Measurements from ENCODE around the gene PFDN1.

Gene PFDN1

DNA sequence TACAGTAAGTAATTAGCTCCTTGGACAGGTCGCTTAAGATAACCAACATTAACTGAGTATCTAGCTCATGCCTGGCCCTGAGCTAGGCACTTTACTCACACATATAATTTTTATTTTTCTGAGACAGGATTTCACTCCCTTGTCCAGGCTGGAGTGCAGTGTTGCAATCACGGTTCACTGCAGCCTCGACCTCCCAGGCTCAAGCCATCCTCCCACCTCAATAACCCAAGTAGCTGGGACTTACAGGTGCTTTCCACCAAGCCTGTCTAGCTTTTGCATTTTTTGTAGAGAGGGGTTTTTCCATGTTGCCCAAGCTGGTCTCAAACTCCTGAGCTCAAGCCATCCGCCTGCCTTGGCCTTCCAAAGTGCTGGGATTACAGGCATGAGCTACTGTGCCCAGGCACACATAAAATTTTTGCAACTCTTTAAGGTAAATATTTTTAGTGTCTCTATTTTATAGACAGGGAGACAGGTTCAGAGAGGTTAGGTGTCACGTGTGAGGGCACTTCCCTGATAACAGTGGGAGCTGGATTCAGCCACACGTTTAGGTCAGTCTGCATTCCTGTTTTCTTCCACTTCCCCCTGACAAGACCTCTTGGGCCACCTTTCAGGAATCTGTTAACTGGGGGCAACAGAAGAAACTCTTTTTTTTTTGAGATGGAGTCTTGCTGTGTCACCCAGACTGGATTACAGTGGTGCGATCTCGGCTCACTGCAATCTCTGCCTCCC is 25.3 kb upstream of the PFDN1 start:
- no peak for DNase-seq

GRCh38 chr5:140327589-140327988 is 24.7 kb upstream of the PFDN1 start:
- DNase-seq, result no peak

DNA sequence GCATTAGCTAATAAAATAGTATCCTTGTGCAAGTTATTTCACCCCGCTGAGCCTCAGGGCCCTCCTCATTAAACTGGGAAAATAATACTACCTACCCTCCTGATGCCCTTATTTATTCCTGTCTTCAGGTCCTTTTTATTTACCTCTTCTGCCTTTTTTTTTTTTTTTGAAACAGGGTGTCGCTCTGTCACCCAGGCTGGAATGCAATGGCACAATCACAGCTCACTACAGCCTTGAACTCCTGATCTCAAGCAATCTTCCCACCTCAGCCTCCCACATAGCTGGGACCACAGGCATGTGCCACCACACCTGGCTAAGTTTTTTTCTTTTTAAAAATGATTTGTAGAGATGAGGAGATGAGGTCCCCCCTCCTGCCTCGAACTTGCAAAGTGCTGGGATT is 22.6 kb upstream of the PFDN1 start:
- DNase-seq, result no peak

- DNase-seq, result no peak
Observed at GRCh38 chr5:140324617-140325241, 21.8 kb upstream of the PFDN1 start.

DNA sequence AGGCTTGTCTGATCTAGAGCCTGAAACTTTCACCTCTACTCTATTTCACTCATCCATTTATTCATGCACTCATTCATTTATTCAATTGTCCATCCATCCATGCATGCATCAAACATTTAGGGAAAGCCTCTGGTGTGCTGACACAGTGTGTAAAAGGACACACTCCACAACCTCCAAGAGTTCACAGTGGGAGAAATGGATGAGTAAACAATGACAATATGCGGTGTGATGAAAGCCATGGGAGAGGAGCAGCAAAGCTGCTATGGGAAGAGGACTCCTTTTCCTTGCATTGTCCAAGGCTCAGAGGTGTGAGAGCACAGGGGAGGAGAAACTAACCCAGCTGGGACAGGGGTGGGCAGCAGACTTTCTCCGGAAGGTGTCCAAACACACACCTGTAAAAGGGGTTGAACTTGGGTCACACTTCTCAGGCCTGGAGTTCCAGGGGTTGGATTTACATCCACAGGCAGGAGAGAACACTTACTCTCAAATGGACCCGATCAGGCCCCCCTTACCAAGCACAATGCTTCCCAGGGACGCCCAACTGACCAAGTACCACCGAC is 21.2 kb upstream of the PFDN1 start:
- DNase-seq, result no peak

DNA sequence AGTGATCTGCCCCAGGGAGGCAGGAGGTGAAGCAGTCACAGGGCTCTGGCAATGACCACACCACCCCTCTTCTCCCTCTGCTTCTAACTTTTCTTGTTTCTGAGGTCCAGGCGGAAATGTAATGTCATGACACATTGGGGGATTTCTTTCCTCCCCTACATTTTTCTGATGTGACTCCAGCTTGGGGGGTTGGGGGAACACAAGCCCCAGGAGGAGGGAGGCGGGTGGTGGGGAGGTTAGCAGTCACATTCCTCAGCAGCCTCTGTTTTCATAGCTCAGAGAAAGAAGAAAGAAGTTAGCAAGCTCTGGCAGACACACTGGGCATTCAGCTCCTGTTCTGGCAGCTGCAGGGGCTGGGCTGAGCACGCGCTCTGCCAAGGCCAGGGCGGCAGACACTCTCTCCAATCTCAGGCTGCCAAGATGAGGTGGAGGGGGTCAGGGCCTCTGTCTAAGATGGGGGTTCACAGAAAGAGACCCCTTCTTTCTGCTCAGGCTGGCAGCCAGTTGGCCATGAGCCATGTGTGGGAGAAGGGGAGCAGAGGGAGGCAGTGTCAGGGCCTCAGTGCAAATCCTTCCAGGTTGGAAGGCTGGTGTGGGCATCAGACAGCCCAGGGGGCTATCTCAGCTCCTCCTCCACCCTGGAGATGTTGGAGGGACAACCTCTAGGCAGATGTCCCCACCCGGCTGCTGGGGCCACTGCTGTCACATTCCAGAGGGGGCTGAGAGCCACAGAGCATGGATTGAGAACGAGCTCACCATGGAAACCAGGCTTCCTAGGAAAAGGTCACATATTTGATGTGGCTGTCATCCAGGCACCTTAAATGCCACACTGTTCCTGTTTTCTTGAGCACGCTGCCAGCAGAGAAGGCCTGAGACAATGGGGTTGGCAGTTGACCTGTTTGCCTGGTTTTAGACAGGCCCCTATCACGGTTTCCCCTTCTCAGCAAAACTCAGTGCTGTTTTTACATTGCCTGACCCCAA is 20.1 kb upstream of the PFDN1 start:
- DNase-seq, result no peak

- no peak for DNase-seq
Observed at GRCh38 chr5:140321796-140322195, 18.9 kb upstream of the PFDN1 start.

DNA sequence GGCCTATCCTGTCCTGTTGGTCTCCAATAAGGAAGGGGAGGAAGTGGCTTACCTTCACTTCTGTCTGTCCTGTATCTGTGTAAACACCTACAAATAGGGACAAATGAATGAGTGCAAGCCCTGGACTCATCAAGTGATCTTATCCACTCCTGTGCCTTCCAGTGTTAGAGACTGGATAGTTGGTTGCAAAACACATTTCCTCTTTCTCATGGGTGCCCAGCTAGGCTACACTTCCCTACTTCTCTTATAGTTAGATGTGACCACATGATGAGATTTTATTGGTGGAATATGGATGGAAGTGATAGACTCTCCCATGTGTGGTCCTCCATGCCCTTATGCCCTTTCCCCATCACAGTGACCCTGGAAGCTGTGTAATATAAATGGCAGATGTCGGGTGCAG is 16.9 kb upstream of the PFDN1 start:
- DNase-seq, result no peak

DNA sequence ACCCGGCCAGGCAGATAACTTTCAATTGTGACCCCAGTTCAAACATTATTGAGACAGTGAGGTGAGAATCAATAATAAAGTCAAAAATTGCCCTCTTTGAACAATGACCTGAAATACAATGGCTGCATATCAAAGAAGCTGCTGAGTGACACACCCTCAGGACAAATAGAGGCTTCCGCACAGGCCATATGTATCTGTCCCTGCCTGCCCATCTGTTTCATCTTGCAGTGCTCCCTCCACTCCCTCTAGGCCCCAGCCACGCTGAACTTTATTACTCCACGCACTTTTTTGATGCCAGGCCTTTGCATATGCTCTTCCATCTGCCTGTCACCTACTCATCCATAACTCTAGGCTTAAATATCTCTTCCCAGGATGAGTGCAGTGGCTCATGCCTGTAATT is 15.9 kb upstream of the PFDN1 start:
- DNase-seq, result no peak

DNA sequence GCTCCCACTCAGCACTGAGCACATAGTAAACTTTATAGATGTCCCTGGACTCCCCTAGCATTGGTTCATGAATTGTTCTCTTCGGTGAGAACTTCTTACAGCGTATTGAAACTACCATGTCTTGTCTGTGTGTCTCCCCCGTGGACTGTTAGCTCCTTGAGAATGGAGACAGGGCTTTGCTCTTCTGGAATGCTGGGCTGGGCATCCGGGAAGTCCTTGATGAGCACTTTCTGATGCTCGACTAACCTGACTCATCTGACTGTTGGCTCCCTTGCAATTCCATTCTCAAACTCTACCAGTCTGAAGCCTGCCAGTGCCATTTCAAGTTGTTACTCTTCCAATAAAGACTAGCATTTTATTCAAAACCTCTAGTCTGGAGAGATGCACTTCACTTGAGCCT is 15.0 kb upstream of the PFDN1 start:
- DNase-seq, result no peak

DNA sequence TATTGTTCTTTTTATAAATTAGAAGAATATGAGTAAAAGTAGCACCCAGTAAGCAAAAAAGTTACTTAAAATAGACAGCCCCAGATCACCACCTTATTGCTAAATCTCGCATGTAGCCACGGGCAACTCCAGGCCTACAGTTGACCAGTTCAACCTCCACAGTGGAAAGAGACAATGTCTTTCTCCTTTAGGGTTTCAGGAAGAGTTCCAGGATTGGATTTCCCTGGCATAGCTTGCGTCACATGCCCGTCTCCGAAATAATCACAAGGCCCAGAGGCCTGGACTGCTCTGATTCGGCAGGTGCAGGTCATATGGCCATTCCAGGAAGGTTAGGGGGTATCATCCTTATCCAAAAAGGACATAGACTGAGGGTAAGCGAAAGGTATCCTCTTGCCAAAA is 9.9 kb upstream of the PFDN1 start:
- no peak for DNase-seq

DNA sequence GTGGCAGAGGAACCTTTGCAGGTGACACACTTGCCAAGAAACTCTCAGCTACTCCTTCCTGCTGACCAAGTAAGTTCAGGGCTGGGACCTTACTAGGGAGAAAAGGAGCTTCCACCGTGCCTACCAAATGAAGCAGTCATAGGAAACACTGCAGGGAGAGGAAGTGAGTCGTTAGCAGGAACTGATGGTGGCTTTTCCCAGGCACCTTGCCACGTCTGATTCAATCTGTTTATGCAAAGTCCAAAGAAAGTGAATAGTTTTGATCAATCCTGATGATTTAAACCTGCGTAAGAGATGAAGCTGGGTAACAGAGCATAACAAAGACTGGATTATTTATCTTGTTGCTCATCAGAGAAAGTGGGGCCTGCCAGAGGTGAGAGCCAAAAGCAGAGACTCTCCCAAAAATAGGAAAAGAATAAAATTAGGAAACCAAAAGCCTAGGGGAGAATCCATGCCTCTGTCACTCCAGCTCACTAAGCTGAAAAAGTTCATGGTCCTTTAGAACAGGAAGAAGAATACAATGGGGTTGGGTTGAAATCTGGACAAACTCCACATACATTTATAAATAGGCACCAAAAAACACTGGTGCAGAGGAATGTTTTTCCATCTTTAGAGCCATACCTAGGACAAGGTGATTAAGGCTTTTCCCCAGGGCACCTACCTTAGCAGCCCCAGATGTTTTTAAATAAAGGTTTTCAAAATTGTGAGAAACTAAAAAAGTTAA is 9.3 kb upstream of the PFDN1 start:
- DNase-seq, result no peak

GRCh38 chr5:140311011-140311467 is 8.1 kb upstream of the PFDN1 start:
- DNase-seq, result no peak

- no peak for DNase-seq
Observed at GRCh38 chr5:140310434-140310833, 7.5 kb upstream of the PFDN1 start.

DNA sequence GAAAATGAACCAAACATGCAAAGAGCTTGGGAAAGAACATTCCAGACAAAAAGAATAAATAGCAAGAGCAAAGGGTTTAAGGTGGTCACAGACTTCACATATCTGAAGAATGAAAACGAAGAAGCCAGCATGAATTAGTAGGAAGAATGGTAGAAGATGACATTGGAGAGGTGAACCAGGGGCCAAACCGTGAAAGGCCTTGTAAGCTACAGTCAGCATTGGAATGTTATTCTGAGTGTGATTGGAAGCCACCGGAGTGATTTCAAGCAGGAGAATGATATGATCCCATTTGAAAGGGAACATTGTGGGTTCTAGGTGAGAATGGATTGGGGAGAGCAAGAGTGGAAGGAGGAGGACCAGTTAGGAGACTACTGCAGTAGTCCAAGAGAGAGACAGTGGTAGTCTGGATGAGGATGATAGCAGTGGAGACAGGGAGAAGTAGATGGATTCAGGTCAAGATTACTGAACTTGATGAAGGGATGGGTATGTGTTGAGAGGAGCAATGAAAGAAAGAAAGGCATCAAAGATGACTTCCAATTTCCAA is 6.9 kb upstream of the PFDN1 start:
- DNase-seq, result no peak

DNA sequence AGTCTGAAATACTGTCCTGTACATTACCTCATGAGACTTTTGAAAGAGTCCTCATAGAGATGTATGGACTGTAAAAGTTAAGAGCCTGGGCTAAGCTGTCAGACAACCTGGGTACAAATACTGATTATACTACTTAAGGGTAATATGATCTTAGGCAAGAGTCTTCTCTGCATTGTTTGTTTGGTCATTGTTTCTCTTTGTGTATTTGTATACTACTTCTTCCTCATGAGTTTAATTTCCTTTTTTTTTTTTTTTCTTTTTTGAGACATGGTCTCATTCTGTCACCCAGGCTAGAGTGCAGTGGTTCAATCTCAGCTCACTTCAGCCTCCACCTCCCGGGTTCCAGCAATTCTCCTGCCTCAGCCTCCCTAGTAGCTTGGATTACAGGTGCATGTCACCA is 2.6 kb upstream of the PFDN1 start:
- no peak for DNase-seq

DNA sequence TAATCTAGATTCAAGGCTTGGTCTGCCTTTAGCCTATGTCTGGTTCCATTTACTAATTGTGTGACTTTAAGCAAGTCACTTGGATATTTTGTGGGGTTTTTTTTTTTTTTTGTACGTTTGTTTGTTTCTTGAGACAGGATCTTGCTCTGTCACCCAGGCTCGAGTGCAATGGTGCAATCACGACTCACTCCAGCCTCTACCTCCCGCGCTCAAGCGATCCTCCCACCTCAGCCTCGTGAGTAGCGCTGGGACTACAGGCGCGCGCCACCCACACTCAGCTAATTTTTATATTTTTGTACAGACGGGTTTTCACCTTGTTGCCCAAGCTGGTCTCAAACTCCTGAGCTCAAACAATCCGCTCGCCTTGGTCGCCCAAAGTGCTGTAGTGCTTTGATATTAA is 1.1 kb upstream of the PFDN1 start:
- no peak for DNase-seq

- DNase-seq, result no peak
Observed at GRCh38 chr5:140301136-140301535, 1.8 kb downstream of the PFDN1 start.

DNA sequence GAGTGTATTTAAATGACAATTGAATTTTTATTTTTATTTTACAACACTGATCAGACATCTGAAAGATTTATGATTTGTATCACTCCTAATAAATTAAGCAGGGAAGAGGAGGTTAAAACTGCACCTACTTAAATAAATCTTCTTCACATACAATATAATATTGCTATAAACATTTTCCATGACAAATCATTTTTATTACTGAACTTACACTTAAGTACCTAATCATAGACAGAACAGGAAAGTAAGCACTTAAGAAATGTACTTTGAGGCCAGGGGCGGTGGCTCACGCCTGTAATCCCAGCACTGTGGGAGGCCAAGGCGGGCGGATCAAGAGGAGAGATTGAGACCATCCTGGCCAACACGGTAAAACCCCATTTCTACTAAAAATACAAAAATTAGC is 3.8 kb downstream of the PFDN1 start:
- no peak for DNase-seq

GRCh38 chr5:140298183-140298601 is 4.7 kb downstream of the PFDN1 start:
- no peak for DNase-seq

GRCh38 chr5:140297283-140297682 is 5.6 kb downstream of the PFDN1 start:
- no peak for DNase-seq

GRCh38 chr5:140296289-140296688 is 6.6 kb downstream of the PFDN1 start:
- DNase-seq, result no peak

Data from NCI-H510A (cell line).